ENCODE measurements around the gene KCND3. TPM values are rescaled to one million over a fixed set of nuclear protein-coding genes. Genes with fewer than 3 reads are reported as not detected.

Gene KCND3
- total RNA-seq, 1 experiment from 2014 or later, result 0.15 TPM

GRCh38 chr1:111738133-111738435 is 251.4 kb downstream of the KCND3 start:
- TF ChIP-seq CTCF (conservative IDR thresholded peaks at IDR 0.05), result no peak
- Mint-ChIP-seq H3K27me3 (ENCODE audit: low read depth) (peaks cover 30% of the 10 kb centered on the region), H3K4me3 (peak overlapping the region; percentile 90 to 92), H3K27ac (peak overlapping the region in 1 of 3 experiments; percentile 6; a peak in 3 of 7 replicates), H3K9me3 (no peaks in the 10 kb centered on the region; a peak in 1 of 5 replicates), H3K4me1 (peaks cover 10 to 15% of the 10 kb centered on the region in 2 experiments), H3K36me3 (ENCODE audit: insufficient read depth in 1 of 3, low read depth in 3 of 3) (no peaks in the 10 kb centered on the region)
- H3K4me1 ChIP-seq (ENCODE audit: insufficient read depth, low read length), result peaks cover 25% of the 10 kb centered on the region
- no peaks in the 10 kb centered on the region for H3K79me1 ChIP-seq (ENCODE audit: insufficient read depth, low read depth, low read length, poor library complexity, severe bottlenecking)
- no peak overlapping the region for H2BK20ac ChIP-seq (ENCODE audit: low read depth, low read length, poor library complexity, severe bottlenecking)
- no peaks in the 10 kb centered on the region for H4K20me1 ChIP-seq (ENCODE audit: control insufficient read depth, insufficient read depth, insufficient read length)
- H2BK5ac ChIP-seq (ENCODE audit: insufficient read length, low read length), result no peak overlapping the region
- no peak overlapping the region for H3K4ac ChIP-seq (ENCODE audit: low read depth, low read length)
- no peak overlapping the region for H4K91ac ChIP-seq (ENCODE audit: insufficient read length, low read depth, low read length)
- H3K4me2 ChIP-seq (ENCODE audit: insufficient read depth, insufficient read length, low read length), result peak overlapping the region; percentile 81
- H3K23me2 ChIP-seq (ENCODE audit: insufficient read length, low read depth, low read length, poor library complexity, severe bottlenecking), result peaks cover 19% of the 10 kb centered on the region
- no peak for DNase-seq
- WGBS (ENCODE audit: extremely low coverage, insufficient read length, low lambda C conversion rate), result no CpG with 5 or more reads among the region's 9 CpGs
- H3K27me3 ChIP-seq (ENCODE audit: insufficient read depth, low read length), result no peaks in the 10 kb centered on the region
- H3K9ac ChIP-seq (ENCODE audit: extremely low read depth, insufficient read length, low read length), result no peak overlapping the region
- no peak overlapping the region for H2AK5ac ChIP-seq (ENCODE audit: insufficient read length, low read length)
- H4K8ac ChIP-seq (replicated peaks; ENCODE audit: insufficient read length, low read depth, low read length), result no peak overlapping the region
- no peak overlapping the region for H3K18ac ChIP-seq (ENCODE audit: insufficient read length, low read depth, low read length)
- H3K23ac ChIP-seq (ENCODE audit: insufficient read length, low read depth, low read length), result no peak overlapping the region
- H3K56ac ChIP-seq (ENCODE audit: insufficient read length, low read depth, low read length), result no peak overlapping the region
- no peaks in the 10 kb centered on the region; the same call in 1 of the 2 replicates for H3K79me2 ChIP-seq (ENCODE audit: insufficient read depth, low read length)
- H3K9me3 ChIP-seq (ENCODE audit: control insufficient read depth, low read depth, low read length), result no peaks in the 10 kb centered on the region
- H3K27ac ChIP-seq (ENCODE audit: insufficient read length, low read depth, low read length), result no peak overlapping the region
- H3K14ac ChIP-seq (ENCODE audit: insufficient read depth, low read length), result no peak overlapping the region
- H2BK15ac ChIP-seq (ENCODE audit: low read depth, low read length), result no peak overlapping the region
- no peak overlapping the region for H3T11ph ChIP-seq (ENCODE audit: low read length)
- no peak overlapping the region for H2AFZ ChIP-seq (ENCODE audit: low read length)
- H2BK120ac ChIP-seq (ENCODE audit: low read depth, low read length, poor library complexity, severe bottlenecking), result no peak overlapping the region
- no peak overlapping the region for H2BK12ac ChIP-seq (ENCODE audit: insufficient read length, low read depth, low read length)
- no peak overlapping the region for H4K5ac ChIP-seq (ENCODE audit: insufficient read length, low read depth, low read length)

All from H9 (cell line).